Kidney glomerular epithelial cell (primary cell): Measurements from ENCODE around the gene PIP5K1C.
A peak's percentile ranks its signal among the peaks of the same experiment; 100 is the strongest.
"Not testable (repeated sequence)": the region's sequence is repeated elsewhere in the genome, so short reads cannot be mapped to it uniquely, and the experiment has no call there.

Experiments
- DNase-seq: peaks from one replicate; lab custom pipeline; 2025; lab: John Stamatoyannopoulos, UW

PIP5K1C gene

DNA sequence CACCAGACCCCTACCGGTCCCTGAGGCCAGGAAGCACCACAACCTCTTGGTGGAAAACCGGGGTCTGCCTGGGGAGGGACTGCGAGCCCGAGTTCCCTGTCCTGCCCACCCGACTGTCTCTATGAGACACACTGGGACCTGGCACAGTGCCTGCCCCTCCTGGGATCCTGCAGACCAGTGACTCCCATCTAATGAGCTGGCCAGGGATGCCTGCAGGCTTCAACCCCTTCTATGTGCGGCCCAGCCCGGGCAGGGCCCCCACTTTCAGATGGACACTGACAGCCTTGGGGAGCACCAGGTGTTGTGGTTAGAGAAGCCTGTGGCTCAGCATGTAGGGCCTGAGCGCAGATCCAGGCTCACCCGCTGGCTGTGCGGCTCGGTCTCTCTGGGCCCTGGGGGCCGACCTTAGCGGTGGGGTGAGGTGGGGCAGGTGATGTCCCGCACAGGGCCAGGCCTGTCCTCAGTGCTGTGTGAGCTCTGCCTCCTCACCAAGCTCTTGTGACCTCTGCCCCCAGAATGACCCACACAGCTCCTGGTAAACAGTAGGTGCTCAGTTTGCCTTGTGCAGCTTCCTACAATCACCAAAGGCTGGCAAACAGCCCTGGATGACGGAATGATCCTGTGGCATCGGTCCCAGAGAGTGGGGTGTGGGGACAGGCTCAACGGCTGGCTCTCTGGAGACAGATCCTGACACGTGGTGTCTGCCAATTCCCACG, 55.8 kb downstream of the PIP5K1C start:
- no peak for DNase-seq

- no peak for DNase-seq
Observed at GRCh38 chr19:3643674-3644313, 56.5 kb downstream of the PIP5K1C start.

- DNase-seq, result no peak
Observed at GRCh38 chr19:3642987-3643673, 57.1 kb downstream of the PIP5K1C start.

DNA sequence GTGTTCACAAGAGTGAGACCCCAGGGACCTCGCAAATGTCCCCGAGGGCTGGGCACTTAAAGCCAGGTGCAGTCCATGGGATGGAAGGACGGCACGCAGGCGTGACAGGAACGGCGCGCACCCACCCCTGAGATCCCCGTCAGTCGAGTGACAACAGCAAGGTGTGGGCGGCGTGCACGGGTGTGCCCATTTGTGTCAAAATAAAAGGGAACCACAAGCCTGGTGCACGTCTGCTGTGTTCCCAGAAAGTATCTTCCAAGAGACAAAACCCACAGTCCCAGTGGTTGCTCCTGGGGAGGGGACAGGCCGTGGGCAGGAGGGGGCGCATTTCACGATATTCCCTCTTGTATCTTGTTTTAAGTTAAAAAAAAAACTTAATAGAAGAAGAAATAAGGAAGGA, 58.0 kb downstream of the PIP5K1C start:
- no peak for DNase-seq

GRCh38 chr19:3641515-3642269, 58.6 kb downstream of the PIP5K1C start:
- DNase-seq, result no peak

- no peak for DNase-seq
Observed at GRCh38 chr19:3639479-3639878, 60.8 kb downstream of the PIP5K1C start.

DNA sequence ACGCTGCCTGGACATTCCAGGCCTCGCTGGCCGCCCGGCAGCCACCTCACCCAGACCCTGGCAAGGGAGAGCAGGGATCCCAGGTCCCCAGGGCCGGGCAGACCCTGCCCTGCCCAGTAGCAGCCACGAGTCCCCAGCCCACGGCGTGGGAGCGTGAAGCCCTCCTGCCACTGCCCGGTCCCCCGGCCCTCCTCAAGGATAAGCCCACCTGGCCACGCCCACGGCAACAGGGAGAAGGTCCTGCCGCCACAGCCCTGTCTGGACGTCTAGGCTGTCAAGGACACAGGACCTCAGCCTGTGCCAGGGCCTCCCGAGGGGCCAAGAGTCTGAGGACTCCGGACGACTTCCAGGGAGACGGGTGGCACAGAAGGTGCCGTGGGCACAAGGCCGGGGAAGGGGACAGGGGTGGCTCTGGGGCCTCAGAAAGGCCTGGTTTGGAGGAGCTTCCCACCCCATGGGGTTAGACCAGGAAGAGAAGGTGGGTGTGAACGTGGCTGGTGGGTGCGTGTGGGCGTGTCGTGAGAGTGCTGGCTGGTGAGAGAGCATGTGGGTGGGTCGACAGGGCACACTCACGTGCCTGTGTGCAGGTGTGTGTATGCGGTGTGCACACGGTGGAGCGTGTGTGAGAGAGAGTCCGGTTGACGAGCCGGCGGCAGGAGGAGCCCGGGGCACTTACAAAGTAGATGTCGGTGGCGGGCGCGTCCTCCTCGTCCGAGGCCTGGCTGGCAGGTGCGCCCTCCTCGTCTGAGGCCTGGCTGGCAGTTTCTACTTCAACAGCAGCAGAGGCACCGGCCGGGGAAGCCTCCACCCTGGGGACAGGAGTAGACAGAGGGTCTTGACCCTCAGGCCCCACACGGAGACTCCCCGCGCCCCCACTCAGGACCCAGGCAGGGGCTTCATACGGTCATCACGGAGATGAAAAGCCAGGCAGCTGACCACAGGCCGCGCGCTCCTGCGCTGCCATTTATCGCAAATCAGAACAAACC, 61.8 kb downstream of the PIP5K1C start:
- DNase-seq, result no peak

GRCh38 chr19:3637621-3638020, 62.6 kb downstream of the PIP5K1C start:
- no peak for DNase-seq

- no peak for DNase-seq
Observed at GRCh38 chr19:3636962-3637361, 63.3 kb downstream of the PIP5K1C start.

DNA sequence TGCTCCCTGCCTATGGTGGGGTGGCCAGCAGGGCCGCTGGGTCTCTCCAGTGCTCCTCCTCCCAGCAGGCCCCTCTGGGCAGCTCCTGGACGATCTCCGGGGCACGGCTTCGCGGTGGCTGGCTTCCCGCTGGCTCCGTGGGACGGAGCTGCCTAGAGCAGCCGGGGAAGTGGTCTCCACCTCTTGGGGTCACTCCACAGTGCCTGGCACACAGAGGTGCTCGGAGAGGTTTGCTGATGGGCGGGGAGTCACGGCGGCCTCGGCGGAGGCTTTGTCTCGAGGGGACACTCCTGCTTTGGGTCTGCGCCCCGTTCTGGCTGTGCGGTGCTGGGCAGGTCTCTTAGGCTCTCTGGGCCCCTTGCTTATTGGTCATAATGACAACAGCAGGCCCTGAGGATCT, 63.8 kb downstream of the PIP5K1C start:
- no peak for DNase-seq

- DNase-seq, result no peak
Observed at GRCh38 chr19:3634496-3635045, 65.7 kb downstream of the PIP5K1C start.

DNA sequence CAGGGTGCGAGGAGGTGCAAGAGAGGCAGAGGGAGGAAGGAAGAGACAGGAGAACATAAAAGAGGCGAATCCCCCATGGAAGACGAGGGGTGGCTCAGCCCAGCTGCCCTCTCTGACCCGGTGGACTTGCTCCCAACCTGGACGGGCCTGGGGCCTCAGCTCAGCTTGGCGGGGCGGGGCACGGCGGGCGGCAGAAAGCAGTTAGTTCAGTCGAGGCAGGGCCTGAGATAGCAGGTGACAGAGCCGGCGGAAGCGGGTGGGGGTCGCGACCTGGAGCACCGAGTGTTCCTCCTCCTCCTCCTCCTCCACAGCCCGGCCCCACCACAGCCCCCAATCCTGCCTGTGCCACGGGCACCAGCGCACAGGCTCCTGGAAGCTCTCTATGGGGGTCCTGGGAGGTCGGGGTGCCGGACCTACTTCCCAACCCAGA, 66.7 kb downstream of the PIP5K1C start:
- no peak for DNase-seq

- DNase-seq, result no peak
Observed at GRCh38 chr19:3632739-3633558, 67.3 kb downstream of the PIP5K1C start.

GRCh38 chr19:3632098-3632497, 68.2 kb downstream of the PIP5K1C start:
- no peak for DNase-seq

DNA sequence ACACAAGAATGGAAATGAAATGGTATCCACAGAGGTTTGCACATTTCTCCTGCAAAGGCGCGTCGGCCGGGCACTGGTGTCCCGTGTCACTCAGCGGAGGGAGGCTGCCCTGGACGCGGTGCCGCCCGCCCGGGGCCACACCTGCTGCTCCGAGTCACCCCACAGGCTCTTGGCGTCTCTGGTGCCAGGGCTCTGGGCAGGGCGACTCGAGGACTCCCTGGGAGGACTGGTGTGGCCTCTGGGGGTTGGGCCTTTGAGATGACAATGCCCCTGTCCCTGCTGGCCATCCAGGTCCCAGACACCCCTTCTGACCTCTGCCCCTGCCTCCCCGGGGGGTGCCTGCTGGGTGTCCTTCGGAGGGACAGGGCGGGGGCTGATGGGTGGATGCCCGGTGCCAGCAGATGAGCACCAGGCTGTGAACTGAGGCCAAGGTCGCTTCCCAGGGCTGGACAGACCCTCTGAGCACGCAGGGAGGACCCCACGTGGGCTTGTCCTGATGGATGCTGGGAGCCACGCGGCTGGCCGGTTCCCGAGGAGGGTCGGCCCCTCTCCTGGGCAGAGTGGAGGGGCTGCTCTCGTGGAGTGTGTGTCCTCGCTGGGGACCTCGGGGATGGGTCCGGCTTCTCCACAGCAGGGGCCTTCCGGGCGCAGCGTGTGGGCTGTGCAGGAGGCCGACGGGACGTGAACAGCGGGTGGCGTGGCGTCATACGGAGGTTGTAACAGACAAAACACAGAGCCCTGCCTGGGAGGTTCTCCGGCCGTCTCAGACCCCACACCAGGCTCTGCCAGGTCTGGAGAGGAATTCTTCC, 69.0 kb downstream of the PIP5K1C start:
- DNase-seq, result no peak

DNA sequence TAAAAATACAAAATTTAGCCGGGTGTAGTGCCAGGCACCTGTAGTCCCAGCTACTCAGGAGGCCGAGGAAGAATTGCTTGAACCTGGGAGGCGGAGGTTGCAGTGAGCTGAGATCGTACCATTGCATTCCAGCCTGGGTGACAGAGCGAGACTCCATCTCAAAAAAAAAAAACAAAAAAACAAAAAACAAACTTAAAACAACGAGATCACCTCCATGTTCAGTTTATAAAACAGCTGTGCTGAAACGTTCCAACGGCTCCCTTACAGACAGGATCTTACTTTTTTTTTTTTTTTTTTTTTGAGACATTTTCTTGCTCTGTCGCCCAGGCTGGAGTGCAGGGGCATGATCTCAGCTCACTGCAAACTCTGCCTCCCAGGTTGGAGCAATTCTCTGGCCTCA, 71.5 kb downstream of the PIP5K1C start:
- not testable (repeated sequence) for DNase-seq

GRCh38 chr19:3627351-3627723, 72.9 kb downstream of the PIP5K1C start:
- no peak for DNase-seq

DNA sequence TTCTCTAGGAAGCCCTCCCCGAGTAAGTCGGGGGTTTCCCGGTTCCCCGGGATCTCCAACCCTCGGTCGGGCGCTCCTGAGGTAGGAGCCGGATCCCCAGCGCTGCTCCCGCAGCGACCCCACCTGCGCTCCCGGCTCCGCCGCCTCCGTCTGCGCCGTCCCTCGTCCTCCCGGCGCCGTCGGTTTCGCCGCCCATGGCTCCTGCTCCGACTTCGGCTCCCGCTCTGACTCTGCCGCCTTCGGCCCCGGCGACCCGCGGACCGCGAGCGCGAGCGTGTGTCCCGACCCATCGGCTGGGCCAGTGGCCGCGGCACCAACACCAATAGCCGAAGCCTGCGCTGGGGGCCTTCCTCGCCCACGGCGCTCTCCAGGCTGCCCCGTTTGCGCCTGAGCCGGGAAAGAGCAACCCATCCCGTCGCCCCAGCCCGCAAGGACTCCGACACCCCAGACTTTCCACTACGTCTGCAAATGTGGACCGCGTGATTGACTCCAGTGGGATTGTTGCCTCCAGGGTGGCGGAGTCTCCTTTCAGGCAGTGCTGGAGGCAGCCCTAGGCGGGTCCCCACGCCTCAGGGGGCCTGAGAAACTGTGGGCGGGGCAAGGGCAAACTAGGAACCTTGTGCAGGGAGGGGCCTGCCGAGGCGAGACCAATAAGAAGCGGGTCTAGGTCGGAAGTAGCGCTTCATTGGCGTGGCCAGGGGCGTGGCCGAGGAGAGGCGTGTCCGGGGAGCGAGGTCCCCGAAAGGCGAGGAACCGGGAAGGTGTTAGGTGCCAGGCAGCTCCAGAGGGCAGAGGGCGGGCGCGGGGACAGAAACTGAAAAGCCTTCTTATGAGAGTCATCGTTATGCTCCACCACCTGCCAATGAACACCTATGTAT, 73.6 kb downstream of the PIP5K1C start, which contains the start of gene CACTIN:
CACTIN (minus strand) TSS at position 318 of the 878 bp plus-strand sequence; CDS start at position 290, 28 bp downstream.
- DNase-seq, result peak; percentile 95
